ENCODE measurements around the gene ABCA2.

ABCA2 gene

GRCh38 chr9:136960212-136960937 is 67.7 kb downstream of the ABCA2 start:
- no peaks in the 10 kb centered on the region for H3K27me3 ChIP-seq (ENCODE audit: control insufficient read depth, insufficient read depth, low read length)
- no peak overlapping the region for H3K27ac ChIP-seq
- no peaks in the 10 kb centered on the region for H3K4me1 ChIP-seq
- H3K4me3 ChIP-seq (ENCODE audit: low read depth, low read length): no peak overlapping the region
- no peaks in the 10 kb centered on the region for H3K36me3 ChIP-seq (ENCODE audit: control insufficient read depth, insufficient read depth, low read length)
- TF ChIP-seq CTCF (IDR thresholded peaks at IDR 0.05): no peak
- H3K79me2 ChIP-seq: no peaks in the 10 kb centered on the region
- H3K4me2 ChIP-seq (ENCODE audit: low read length): no peak overlapping the region
- H3K9me3 ChIP-seq (ENCODE audit: control insufficient read depth, low read length): no peaks in the 10 kb centered on the region
- H2AFZ ChIP-seq: no peak overlapping the region
- H3K9ac ChIP-seq: no peak overlapping the region

GRCh38 chr9:136958898-136959850 is 68.9 kb downstream of the ABCA2 start:
- no peaks in the 10 kb centered on the region for H3K9me3 ChIP-seq (ENCODE audit: control insufficient read depth, low read length)
- H3K4me1 ChIP-seq: no peaks in the 10 kb centered on the region
- no peaks in the 10 kb centered on the region for H3K27me3 ChIP-seq (ENCODE audit: control insufficient read depth, insufficient read depth, low read length)
- H3K79me2 ChIP-seq: no peaks in the 10 kb centered on the region
- H3K36me3 ChIP-seq (ENCODE audit: control insufficient read depth, insufficient read depth, low read length): no peaks in the 10 kb centered on the region
- H3K9ac ChIP-seq: no peak overlapping the region
- H3K27ac ChIP-seq: no peak overlapping the region
- TF ChIP-seq CTCF (IDR thresholded peaks at IDR 0.05): no peak
- no peak overlapping the region for H3K4me3 ChIP-seq (ENCODE audit: low read depth, low read length)
- no peak overlapping the region for H2AFZ ChIP-seq
- H3K4me2 ChIP-seq (ENCODE audit: low read length): no peak overlapping the region

- Histone ChIP-seq H3K27me3 (ENCODE audit: control insufficient read depth, insufficient read depth, low read length) (no peaks in the 10 kb centered on the region), H3K4me1 (no peaks in the 10 kb centered on the region), H3K9ac (no peak overlapping the region), H3K36me3 (ENCODE audit: control insufficient read depth, insufficient read depth, low read length) (no peaks in the 10 kb centered on the region), H3K4me2 (ENCODE audit: low read length) (no peak overlapping the region), H3K9me3 (ENCODE audit: control insufficient read depth, low read length) (no peaks in the 10 kb centered on the region), H3K27ac (no peak overlapping the region), H3K4me3 (ENCODE audit: low read depth, low read length) (no peak overlapping the region), H3K79me2 (no peaks in the 10 kb centered on the region), H2AFZ (no peak overlapping the region)
- no peak for TF ChIP-seq CTCF (IDR thresholded peaks at IDR 0.05)
These were observed 69.6 kb downstream of the ABCA2 start for GRCh38 chr9:136958473-136958872.

GRCh38 chr9:136957901-136958300 is 70.1 kb downstream of the ABCA2 start:
- Histone ChIP-seq H3K27ac (no peak overlapping the region), H3K4me3 (ENCODE audit: low read depth, low read length) (no peak overlapping the region), H3K4me2 (ENCODE audit: low read length) (no peak overlapping the region), H3K27me3 (ENCODE audit: control insufficient read depth, insufficient read depth, low read length) (no peaks in the 10 kb centered on the region), H3K36me3 (ENCODE audit: control insufficient read depth, insufficient read depth, low read length) (no peaks in the 10 kb centered on the region), H3K79me2 (no peaks in the 10 kb centered on the region), H3K4me1 (no peaks in the 10 kb centered on the region), H3K9ac (no peak overlapping the region), H3K9me3 (ENCODE audit: control insufficient read depth, low read length) (no peaks in the 10 kb centered on the region), H2AFZ (no peak overlapping the region)
- TF ChIP-seq CTCF (IDR thresholded peaks at IDR 0.05): no peak

Measured in parathyroid adenoma (tissue), 2 donors.